B cell (primary cell): ENCODE results near the gene SDK2. TPM values are rescaled to one million over a fixed set of nuclear protein-coding genes. Genes with fewer than 3 reads are reported as not detected.

ENCODE experiments used
- ATAC-seq: fragments of 200-7000 bp; cut with Tn5 transposase; one replicate; pipeline ENCODE4 v1.10.0; 2021; ENCODE audit warnings: low read depth, mild to moderate bottlenecking, moderate number of reproducible peaks, moderate library complexity
- CTCF ChIA-PET: fragments of 350-600 bp; sonication (Branson Sonifier 250); formaldehyde crosslinking; loops from one replicate; lab custom pipeline; 2021; ENCODE audit warnings: antibody characterized with exemption, inconsistent platforms; lab: Charles Lee
- POLR2A ChIA-PET: fragments of 350-600 bp; sonication (Branson Sonifier 250); formaldehyde crosslinking; loops from one replicate; lab custom pipeline; 2021; ENCODE audit warnings: antibody characterized with exemption; lab: Charles Lee
- DNase-seq: peaks from one replicate; pipeline ENCODE4 v3.0.0; 2013
- H2AFZ ChIP-seq: 2 replicates; pipeline ENCODE4 v1.6.1; 2012; ENCODE audit warnings: mild to moderate bottlenecking, low read depth, low read length; ENCODE audit not compliant: insufficient read depth, poor library complexity, severe bottlenecking
- H3K27ac ChIP-seq, 2 donors: 1 replicate in 1 of 2; 2 replicates in 1 of 2; pipeline ENCODE4 v1.5.1; 2012 to 2013; ENCODE audit warnings: low read length in 2 of 2, mild to moderate bottlenecking in 2 of 2, moderate library complexity in 1 of 2
- H3K27me3 ChIP-seq, 4 experiments: fragments of 200-600 bp in 1 of 4; sonication (generic) in 1 of 4; replicated peaks in 1 of 4; 1 replicate in 2 of 4; 2 replicates in 2 of 4; pipeline versions ENCODE4 v1.6.1 to v1.7.0; 2013 to 2016; ENCODE audit warnings: low read length in 3 of 4, mild to moderate bottlenecking in 2 of 4, mixed read lengths in 1 of 4, moderate library complexity in 1 of 4; ENCODE audit not compliant: insufficient read depth in 4 of 4, control insufficient read depth in 3 of 4; ENCODE audit errors: control extremely low read depth in 1 of 4
- H3K36me3 ChIP-seq, 2 experiments: replicated peaks in 1 of 2; 1 replicate in 1 of 2; 2 replicates in 1 of 2; pipeline versions ENCODE4 v1.6.1 to v1.7.1; 2013; ENCODE audit warnings: low read length in 1 of 2; ENCODE audit not compliant: insufficient read depth in 2 of 2, control insufficient read depth in 1 of 2; ENCODE audit errors: control extremely low read depth in 1 of 2, extremely low read depth in 1 of 2
- H3K4me1 ChIP-seq, 2 donors: fragments of 200-600 bp in 1 of 2; sonication (generic) in 1 of 2; 1 replicate in 1 of 2; 2 replicates in 1 of 2; pipeline versions ENCODE4 v1.5.1 to v1.6.1; 2013 to 2017; ENCODE audit warnings: low read length in 2 of 2; ENCODE audit not compliant: control insufficient read depth in 2 of 2, insufficient read depth in 2 of 2
- H3K4me2 ChIP-seq: replicated peaks from 2 replicates; pipeline ENCODE3; 2012; ENCODE audit warnings: mild to moderate bottlenecking, low read depth, low read length; ENCODE audit not compliant: poor library complexity, severe bottlenecking
- H3K4me3 ChIP-seq, 5 experiments: fragments of 200-600 bp in 1 of 5; sonication (generic) in 1 of 5; 1 replicate in 3 of 5; 2 replicates in 2 of 5; pipeline versions ENCODE4 v1.5.1 to v1.7.0; 2011 to 2016; ENCODE audit warnings: low read length in 4 of 5, mild to moderate bottlenecking in 4 of 5, low read depth in 2 of 5, control low read depth in 1 of 5, moderate library complexity in 1 of 5; ENCODE audit not compliant: insufficient read depth in 1 of 5; ENCODE audit errors: control extremely low read depth in 1 of 5, extremely low read depth in 1 of 5
- H3K79me2 ChIP-seq: fragments of 200-600 bp; sonication (generic); one replicate; pipeline ENCODE4 v1.6.0; 2016; ENCODE audit warnings: low read length; ENCODE audit not compliant: control insufficient read depth, insufficient read depth
- H3K9ac ChIP-seq: fragments of 200-600 bp; sonication (generic); 2 replicates; pipeline ENCODE4 v1.6.1; 2017; ENCODE audit warnings: mild to moderate bottlenecking, low read length, moderate library complexity
- H3K9me3 ChIP-seq, 3 donors: one replicate each; pipeline versions ENCODE4 v1.6.1 to v1.7.1; 2013; ENCODE audit warnings: low read length in 2 of 3; ENCODE audit not compliant: control insufficient read depth in 2 of 3, insufficient read depth in 1 of 3; ENCODE audit errors: control extremely low read depth in 1 of 3
- H4K20me1 ChIP-seq: 2 replicates; pipeline ENCODE4 v1.6.0; 2012; ENCODE audit warnings: mild to moderate bottlenecking, low read length; ENCODE audit not compliant: insufficient read depth, control insufficient read depth, poor library complexity, severe bottlenecking
- H3K27ac Mint-ChIP-seq: one replicate; pipeline ENCODE4 v1.8.0; 2021; ENCODE audit warnings: mixed read lengths
- H3K27me3 Mint-ChIP-seq: one replicate; pipeline ENCODE4 v1.8.0; 2021; ENCODE audit warnings: mixed read lengths
- H3K4me1 Mint-ChIP-seq: one replicate; pipeline ENCODE4 v1.8.0; 2021; ENCODE audit warnings: mixed read lengths
- H3K4me3 Mint-ChIP-seq: one replicate; pipeline ENCODE4 v1.8.0; 2021; ENCODE audit warnings: mixed read lengths
- H3K9me3 Mint-ChIP-seq: one replicate; pipeline ENCODE4 v1.8.0; 2022; ENCODE audit warnings: mixed read lengths; ENCODE audit not compliant: insufficient read depth
- CTCF ChIP-seq: fragments of 200-600 bp; IDR thresholded peaks from one replicate; pipeline ENCODE4 v1.8.0; 2022; ENCODE audit warnings: antibody characterized with exemption, mild to moderate bottlenecking
- EZH2 ChIP-seq: IDR thresholded peaks from 2 replicates; pipeline ENCODE4 v1.6.1; 2012; ENCODE audit warnings: borderline replicate concordance, low read depth, mild to moderate bottlenecking, moderate library complexity, low read length; ENCODE audit not compliant: insufficient read depth, poor library complexity, severe bottlenecking
- WGBS: methylation state at CpG from one replicate; pipeline ENCODE4 v1.1.5; 2013; ENCODE audit warnings: missing lambda C conversion rate; ENCODE audit not compliant: insufficient coverage; 5-methylcytosine and 5-hydroxymethylcytosine counted together
- intact Hi-C: fragments of 100-400 bp; cut with micrococcal nuclease; formaldehyde crosslinking; loops from one replicate; pipeline ENCODE4 v1.10.0; 2022
- polyA plus RNA-seq: library from polyadenylated mRNA; depleted of rRNA; stranded (reverse); fragments of >200 nt; gene quantifications from 2 replicates; pipeline ENCODE4 v1.2.3, GENCODE V29; 2012
- total RNA-seq, 2 donors: library from RNA; stranded (reverse); fragments of 120-200 nt in 1 of 2; gene quantifications; 1 replicate in 1 of 2; 2 replicates in 1 of 2; pipeline versions ENCODE4 v1.2.3 to v1.2.4, GENCODE V29; 2013 to 2022

SDK2 gene
- total and polyA plus RNA-seq, 2 donors (not counting 1 experiment from before 2014, with no cell fraction given) = 3.2 to 13.0 TPM

GRCh38 chr17:73315471-73315870, 328.8 kb downstream of the SDK2 start:
- CTCF ChIA-PET = no interaction called here
- H3K27ac Mint-ChIP-seq = no peak overlapping the region

More at GRCh38 chr17:73315471-73315870, 328.8 kb downstream of the SDK2 start:
- H3K4me3 Mint-ChIP-seq = no peak overlapping the region
- H3K9me3 Mint-ChIP-seq = no peaks in the 10 kb centered on the region
- DNase-seq = no peak
- peaks cover 5% of the 10 kb centered on the region for H3K27me3 Mint-ChIP-seq
- no peak for ATAC-seq
- no peak for TF ChIP-seq CTCF
- no peak for TF ChIP-seq EZH2
- H4K20me1 ChIP-seq = no peaks in the 10 kb centered on the region
- H3K9me3 ChIP-seq = no peaks in the 10 kb centered on the region
- intact Hi-C loops = no loop called here
- H3K4me2 ChIP-seq = no peak overlapping the region
- no peak overlapping the region for H3K9ac ChIP-seq
- H2AFZ ChIP-seq = no peak overlapping the region
- no peaks in the 10 kb centered on the region for H3K79me2 ChIP-seq
- H3K4me1 Mint-ChIP-seq = peaks cover 21% of the 10 kb centered on the region
- no peaks in the 10 kb centered on the region for H3K27me3 ChIP-seq
- WGBS = 80% methylated on average over 1 of the region's 5 CpGs
- no peak overlapping the region for H3K4me3 ChIP-seq
- H3K27ac ChIP-seq = no peak overlapping the region
- POLR2A ChIA-PET = no interaction called here
- no peaks in the 10 kb centered on the region for H3K36me3 ChIP-seq
- peaks cover 15 to 31% of the 10 kb centered on the region in 2 donors for H3K4me1 ChIP-seq
